Measurements from ENCODE around the gene ENTHD1.

- TF ChIP-seq CTCF (IDR thresholded peaks at IDR 0.05) = no peak
- no peak for TF ChIP-seq POLR2A (IDR thresholded peaks at IDR 0.05)
These were observed 60.5 kb downstream of the ENTHD1 start for GRCh38 chr22:39833093-39833492.
